ENCODE data around the gene REEP6. TPM values are rescaled to one million over a fixed set of nuclear protein-coding genes. Genes with fewer than 3 reads are reported as not detected.

REEP6 gene
- total and polyA plus RNA-seq, 7 donors = 0.23 to 2.0 (median 1.3) TPM

GRCh38 chr19:1456121-1456900 lies 34.7 kb upstream of the REEP6 start:
- DNase-seq = peak in 1 of 2 donors; percentile 48
- H3K9me3 ChIP-seq = no peaks in the 10 kb centered on the region
- intact Hi-C loops (cut with DNase I) = no loop called here
- no peaks in the 10 kb centered on the region for H3K36me3 ChIP-seq (ENCODE audit: insufficient read depth in 1 of 2, low read depth in 1 of 2)
- 15 to 35% (median 19%) methylated on average over 29 to 43 of the region's 43 CpGs for WGBS, 3 donors
- no peak overlapping the region for H3K4me3 ChIP-seq
- TF ChIP-seq CTCF (IDR thresholded peaks at IDR 0.05) = no peak
- peak in 2 of 4 donors; percentile 7 to 10 for ATAC-seq
- no peak overlapping the region for H3K27ac ChIP-seq
- peaks cover 0 to 70% (median 47%) of the 10 kb centered on the region in 3 donors for H3K27me3 ChIP-seq (ENCODE audit: insufficient read depth in 3 of 3, low read length in 2 of 3)
- no peaks in the 10 kb centered on the region for H3K4me1 ChIP-seq

- Histone ChIP-seq H3K4me1 (no peaks in the 10 kb centered on the region), H3K4me3 (no peak overlapping the region), H3K36me3 (ENCODE audit: insufficient read depth in 1 of 2, low read depth in 1 of 2) (no peaks in the 10 kb centered on the region), H3K27ac (no peak overlapping the region), H3K27me3 (ENCODE audit: insufficient read depth in 3 of 3, low read length in 2 of 3) (peaks cover 0 to 63% (median 39%) of the 10 kb centered on the region in 3 donors), H3K9me3 (no peaks in the 10 kb centered on the region)
- no peak for TF ChIP-seq CTCF (IDR thresholded peaks at IDR 0.05)
- ATAC-seq (peak in 1 of 4 donors; percentile 11), DNase-seq (peak in 1 of 2 donors; percentile 44)
- WGBS, 3 donors = 10 to 18% (median 15%) methylated on average over 45 to 48 of the region's 48 CpGs
- intact Hi-C loops (cut with DNase I) = no loop called here
Observed at GRCh38 chr19:1457031-1457739, 33.8 kb upstream of the REEP6 start.

- Histone ChIP-seq H3K36me3 (ENCODE audit: insufficient read depth in 1 of 2, low read depth in 1 of 2) (no peaks in the 10 kb centered on the region), H3K4me3 (no peak overlapping the region), H3K9me3 (no peaks in the 10 kb centered on the region), H3K27me3 (ENCODE audit: insufficient read depth in 3 of 3, low read length in 2 of 3) (peaks cover 0 to 56% (median 33%) of the 10 kb centered on the region in 3 donors), H3K27ac (no peak overlapping the region), H3K4me1 (no peaks in the 10 kb centered on the region)
- 67 to 78% (median 72%) methylated on average over 16 of the region's 16 CpGs for WGBS, 3 donors
- ATAC-seq = no peak
- no peak for TF ChIP-seq CTCF (IDR thresholded peaks at IDR 0.05)
- intact Hi-C loops (cut with DNase I) = no loop called here
- DNase-seq = peak in 1 of 2 donors; percentile 48
Observed at GRCh38 chr19:1457892-1458291, 33.1 kb upstream of the REEP6 start.

- H3K4me3 ChIP-seq = no peak overlapping the region
- peaks cover 0 to 48% (median 23%) of the 10 kb centered on the region in 3 donors for H3K27me3 ChIP-seq (ENCODE audit: insufficient read depth in 3 of 3, low read length in 2 of 3)
- no peaks in the 10 kb centered on the region for H3K4me1 ChIP-seq
- intact Hi-C loops (cut with DNase I) = no loop called here
- no peaks in the 10 kb centered on the region for H3K36me3 ChIP-seq (ENCODE audit: insufficient read depth in 1 of 2, low read depth in 1 of 2)
- DNase-seq = peak in 1 of 2 donors; percentile 31
- H3K9me3 ChIP-seq = no peaks in the 10 kb centered on the region
- ATAC-seq = no peak
- WGBS, 3 donors = 64 to 76% (median 69%) methylated on average over 9 of the region's 9 CpGs
- no peak overlapping the region for H3K27ac ChIP-seq
- TF ChIP-seq CTCF (IDR thresholded peaks at IDR 0.05) = no peak
Observed at GRCh38 chr19:1459479-1459878, 31.5 kb upstream of the REEP6 start.

Data from psoas muscle (tissue), 8 donors.